GM12872 (cell line): ENCODE measurements around the gene COPG2.

Experiments
- CTCF ChIP-seq: IDR thresholded peaks from 3 replicates; pipeline ENCODE4 v1.5.1; 2011; ENCODE audit warnings: low read depth, mild to moderate bottlenecking, low read length, moderate library complexity; ENCODE audit not compliant: insufficient read depth

COPG2 gene

GRCh38 chr7:130473876-130474275 lies 194.7 kb downstream of the COPG2 start:
- TF ChIP-seq CTCF = no peak

DNA sequence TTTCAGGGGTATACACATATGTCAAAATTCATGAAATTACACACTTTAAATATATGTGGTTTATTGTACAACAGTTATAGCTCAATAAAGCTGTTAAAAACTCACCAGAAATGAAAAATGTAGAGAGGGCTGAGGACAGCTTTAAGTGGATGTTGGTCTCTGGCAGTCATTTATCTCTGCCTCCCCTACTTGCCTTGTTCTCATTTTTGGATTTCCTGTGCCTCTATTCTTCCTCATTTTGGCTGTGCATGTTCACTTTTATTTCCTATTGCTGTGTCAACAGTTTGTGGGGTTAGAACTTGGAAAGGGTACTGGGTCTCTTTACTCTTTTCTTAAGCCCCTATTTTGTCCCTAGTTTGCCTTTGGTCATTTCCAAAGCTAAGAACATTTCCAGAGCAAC lies 195.3 kb downstream of the COPG2 start:
- no peak for TF ChIP-seq CTCF

- TF ChIP-seq CTCF = no peak
These were observed 196.6 kb downstream of the COPG2 start for GRCh38 chr7:130471974-130472373.

DNA sequence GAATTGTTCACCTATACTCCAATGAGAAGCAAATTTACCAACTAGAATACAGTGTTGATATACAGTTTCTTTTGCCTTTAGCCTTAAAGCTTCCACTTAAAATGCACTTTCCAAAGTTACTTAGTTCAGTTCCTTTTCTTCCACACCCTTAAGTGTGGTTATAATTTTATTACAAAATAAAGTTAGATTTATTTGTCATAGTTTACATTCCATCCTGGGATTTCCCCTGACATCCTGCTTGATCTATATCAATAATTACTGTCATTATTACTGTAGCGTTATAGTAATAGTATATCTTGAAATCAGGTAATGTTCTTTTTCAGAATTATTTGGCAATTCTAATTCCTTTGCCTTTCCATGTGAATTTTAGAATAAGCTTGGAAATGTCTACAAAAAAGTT lies 199.9 kb downstream of the COPG2 start:
- TF ChIP-seq CTCF = no peak

- TF ChIP-seq CTCF = no peak
These were observed 204.8 kb downstream of the COPG2 start for GRCh38 chr7:130463553-130464434.

DNA sequence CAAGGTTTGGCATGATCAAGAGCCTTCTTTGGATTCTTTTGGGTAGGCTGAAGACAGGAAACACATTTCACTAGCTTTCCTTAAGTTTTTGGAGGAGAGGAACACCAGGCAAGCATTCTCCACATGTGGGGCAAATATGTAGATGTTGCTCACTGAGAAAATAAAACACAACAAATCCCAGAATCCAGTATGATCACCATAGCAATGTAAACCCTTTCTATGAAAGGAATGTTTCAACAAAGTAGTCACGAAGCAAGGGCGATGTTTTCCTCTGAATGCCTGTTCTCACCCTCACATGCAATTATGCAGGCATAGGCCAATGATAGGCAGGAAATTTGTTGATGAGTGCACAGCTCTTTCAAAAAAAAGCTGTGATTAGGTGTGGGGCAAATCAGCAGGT lies 207.3 kb downstream of the COPG2 start:
- no peak for TF ChIP-seq CTCF

GRCh38 chr7:130458257-130458656 lies 210.3 kb downstream of the COPG2 start:
- no peak for TF ChIP-seq CTCF
